Thyroid gland (tissue), 4 donors: ENCODE measurements around the gene CLDN11.

Experiments
- CTCF ChIP-seq, 6 experiments: fragments of 200-600 bp in 3 of 6; fragments of 450-650 bp in 3 of 6; sonication (generic) in 3 of 6; IDR thresholded peaks; one replicate each; pipeline ENCODE4 v1.5.1; 2016 to 2019; ENCODE audit warnings: antibody characterized with exemption in 6 of 6, mild to moderate bottlenecking in 2 of 6, inconsistent platforms in 1 of 6, moderate library complexity in 1 of 6
- POLR2A ChIP-seq, 2 donors: fragments of 450-650 bp; IDR thresholded peaks; one replicate each; pipeline ENCODE4 v1.6.1; 2017; ENCODE audit warnings: antibody characterized with exemption in 2 of 2, mild to moderate bottlenecking in 2 of 2, moderate library complexity in 1 of 2

GRCh38 chr3:170454509-170454908, 35.8 kb downstream of the CLDN11 start:
- no peak for TF ChIP-seq POLR2A (IDR thresholded peaks at IDR 0.05)
- no peak for TF ChIP-seq CTCF (IDR thresholded peaks at IDR 0.05)
